Endothelial cell of umbilical vein (primary cell): ENCODE data around the gene ADRA2A. TPM values are rescaled to one million over a fixed set of nuclear protein-coding genes. Genes with fewer than 3 reads are reported as not detected.

Source experiments
- BruUV-seq: library from RNA; stranded (reverse); fragments of 400-500 nt; replicated peaks from 2 replicates; lab custom pipeline; 2021; lab: Mats Ljungman, UMichigan
- CTCF ChIA-PET: fragments of 300-600, 350-600 bp; sonication (Branson Sonifier 250); formaldehyde crosslinking; loops from one replicate; lab custom pipeline; 2021; ENCODE audit warnings: antibody characterized with exemption, inconsistent platforms; lab: Charles Lee
- POLR2A ChIA-PET: fragments of 300-600, 350-600 bp; sonication (Branson Sonifier 250); formaldehyde crosslinking; loops from one replicate; lab custom pipeline; 2021; ENCODE audit warnings: antibody characterized with exemption, inconsistent platforms; lab: Charles Lee
- DNase-seq: peaks from one replicate; pipeline ENCODE4 v3.0.0-alpha.2; 2011; ENCODE audit warnings: low read depth, low spot score
- FAIRE-seq: peaks from 2 replicates; lab custom pipeline; 2011; peaks lifted over from hg19 to GRCh38; lab: Jason Lieb, UNC
- H2AFZ ChIP-seq: 2 replicates; pipeline ENCODE4 v1.6.0; 2012; ENCODE audit warnings: low read depth, low read length, control low read depth, inconsistent platforms
- H3K27ac ChIP-seq: 2 replicates; pipeline ENCODE4 v1.5.1; 2011; ENCODE audit warnings: low read depth, mild to moderate bottlenecking, control low read depth, low read length, moderate library complexity; ENCODE audit not compliant: insufficient read depth
- H3K27me3 ChIP-seq, 2 experiments: 2 replicates each; pipeline versions ENCODE4 v1.6.0 to v1.6.1; 2011; ENCODE audit warnings: low read length in 2 of 2, mixed read lengths in 1 of 2; ENCODE audit not compliant: control insufficient read depth in 2 of 2, insufficient read depth in 2 of 2
- H3K36me3 ChIP-seq, 2 experiments: 2 replicates in 1 of 2; 3 replicates in 1 of 2; pipeline ENCODE4 v1.5.1; 2011; ENCODE audit warnings: low read length in 2 of 2, mild to moderate bottlenecking in 1 of 2, moderate library complexity in 1 of 2; ENCODE audit not compliant: control insufficient read depth in 2 of 2, insufficient read depth in 2 of 2; ENCODE audit errors: extremely low read depth in 1 of 2
- H3K4me1 ChIP-seq: 3 replicates; pipeline ENCODE4 v1.5.1; 2011; ENCODE audit warnings: mild to moderate bottlenecking, low read length; ENCODE audit not compliant: control insufficient read depth, insufficient read depth; ENCODE audit errors: extremely low read depth
- H3K4me2 ChIP-seq: 2 replicates; pipeline ENCODE4 v1.6.1; 2011; ENCODE audit warnings: low read length, control low read depth, mixed read lengths; ENCODE audit not compliant: insufficient read depth
- H3K4me3 ChIP-seq, 3 experiments: fragments of 200-600 bp in 1 of 3; sonication (generic), shearing (Covaris generic) in 1 of 3; replicated peaks in 1 of 3; 2 replicates each; pipeline ENCODE4 v1.5.1; 2011 to 2016; ENCODE audit warnings: control low read depth in 3 of 3, low read length in 3 of 3, mild to moderate bottlenecking in 2 of 3, inconsistent platforms in 1 of 3, low read depth in 1 of 3, moderate library complexity in 1 of 3; ENCODE audit not compliant: insufficient read depth in 1 of 3
- H3K79me2 ChIP-seq: 2 replicates; pipeline ENCODE4 v1.6.0; 2012; ENCODE audit warnings: low read length, inconsistent platforms; ENCODE audit not compliant: control insufficient read depth, insufficient read depth
- H3K9ac ChIP-seq: replicated peaks from 2 replicates; pipeline ENCODE3; 2011; ENCODE audit warnings: low read length, control low read depth; ENCODE audit not compliant: insufficient read depth; ENCODE audit errors: extremely low read depth
- H3K9me1 ChIP-seq: replicated peaks from 3 replicates; pipeline ENCODE4 v1.6.0; 2011; ENCODE audit warnings: mild to moderate bottlenecking, low read length; ENCODE audit not compliant: control insufficient read depth, insufficient read depth; ENCODE audit errors: extremely low read depth
- H3K9me3 ChIP-seq: replicated peaks from 2 replicates; pipeline ENCODE4 v1.5.1; 2012; ENCODE audit warnings: low read length, inconsistent platforms; ENCODE audit not compliant: control insufficient read depth, insufficient read depth
- H4K20me1 ChIP-seq: replicated peaks from 2 replicates; pipeline ENCODE3; 2011; ENCODE audit warnings: mild to moderate bottlenecking, low read length; ENCODE audit not compliant: control insufficient read depth, insufficient read depth; ENCODE audit errors: extremely low read depth
- CTCF ChIP-seq, 2 donors: IDR thresholded peaks; 1 replicate in 1 of 2; 2 replicates in 1 of 2; pipeline ENCODE4 v1.5.1; 2011; ENCODE audit warnings: low read length in 2 of 2, mild to moderate bottlenecking in 2 of 2, moderate library complexity in 2 of 2, control low read depth in 1 of 2, inconsistent platforms in 1 of 2, low read depth in 1 of 2; ENCODE audit not compliant: insufficient read depth in 1 of 2; ENCODE audit errors: extremely low read depth in 1 of 2
- EZH2 ChIP-seq: IDR thresholded peaks from 2 replicates; pipeline ENCODE4 v1.6.1; 2012; ENCODE audit warnings: borderline replicate concordance, low read depth, mild to moderate bottlenecking, moderate library complexity, low read length, inconsistent platforms; ENCODE audit not compliant: severe bottlenecking
- FOS ChIP-seq: IDR thresholded peaks from 2 replicates; pipeline ENCODE4 v1.6.1; 2011; ENCODE audit warnings: mild to moderate bottlenecking, low read length, moderate library complexity, borderline replicate concordance; ENCODE audit not compliant: insufficient read depth
- GATA2 ChIP-seq: IDR thresholded peaks from 2 replicates; pipeline ENCODE4 v1.7.0; 2011; ENCODE audit warnings: low read depth, mild to moderate bottlenecking, moderate library complexity, mixed read lengths, low read length; ENCODE audit not compliant: insufficient read length, insufficient read depth
- JUN ChIP-seq: IDR thresholded peaks from 2 replicates; pipeline ENCODE4 v1.6.1; 2011; ENCODE audit warnings: borderline replicate concordance, low read depth; ENCODE audit not compliant: insufficient read length, insufficient read depth
- MYC ChIP-seq: IDR thresholded peaks from one replicate; pipeline ENCODE4 v1.6.1; 2011; ENCODE audit warnings: mild to moderate bottlenecking, low read depth, low read length
- POLR2A ChIP-seq: IDR thresholded peaks from 2 replicates; pipeline ENCODE4 v1.6.1; 2012; ENCODE audit warnings: low read depth, mild to moderate bottlenecking, control low read depth, low read length
- POLR2AphosphoS5 ChIP-seq: IDR thresholded peaks from 2 replicates; pipeline ENCODE4 v1.6.1; 2012; ENCODE audit warnings: low read depth, mild to moderate bottlenecking, control low read depth, low read length, moderate library complexity; ENCODE audit not compliant: insufficient read depth
- dilution Hi-C: fragments of 300-500 bp; cut with MboI; formaldehyde crosslinking; loops from one replicate; pipeline ENCODE4 v1.15.0; 2019; ENCODE audit warnings: low sequenced_read_pairs; ENCODE audit not compliant: extremely low pct_ligation_motif_present
- intact Hi-C: fragments of 100-400 bp; cut with micrococcal nuclease; formaldehyde crosslinking; loops from one replicate; pipeline ENCODE4 v1.10.0; 2022
- polyA plus RNA-seq, 4 experiments: library from polyadenylated mRNA; depleted of rRNA in 3 of 4; stranded (reverse) in 3 of 4; unstranded in 1 of 4; fragments of >200 nt; gene quantifications; 2 replicates each; pipeline versions ENCODE4 v1.2.1 to v1.2.3, GENCODE V29; 2011 to 2012; ENCODE audit warnings: missing spikeins in 1 of 4
- total RNA-seq: library from RNA; stranded (reverse); gene quantifications from 2 replicates; pipeline ENCODE4 v1.2.3, GENCODE V29; 2021
- TF ChIP-seq, protein P1 (sequence below): IDR thresholded peaks from 2 replicates; pipeline ENCODE4 v1.6.1; 2011; ENCODE audit not compliant: insufficient read depth, insufficient read length

The ADRA2A gene
- total and polyA plus RNA-seq, 2 donors (not counting 3 experiments of a cell fraction or from before 2014, with no cell fraction given), result 0.03 TPM; not detected in 1

- POLR2A ChIA-PET, result no interaction called here
- Histone ChIP-seq H3K9ac (no peak overlapping the region), H3K9me3 (no peaks in the 10 kb centered on the region), H3K79me2 (no peaks in the 10 kb centered on the region), H2AFZ (no peak overlapping the region), H3K9me1 (no peaks in the 10 kb centered on the region), H3K4me1 (no peaks in the 10 kb centered on the region), H3K4me2 (no peak overlapping the region), H3K36me3 (no peaks in the 10 kb centered on the region), H3K27ac (no peak overlapping the region), H3K4me3 (no peak overlapping the region), H3K27me3 (no peaks in the 10 kb centered on the region), H4K20me1 (no peaks in the 10 kb centered on the region)
- no peak for FAIRE-seq
- intact Hi-C loops, result no loop called here
- no TSS peak for BruUV-seq
- TF ChIP-seq MYC, result no peak
- TF ChIP-seq JUN, result no peak
- no peak for TF ChIP-seq EZH2
- no peak for TF ChIP-seq CTCF (IDR thresholded peaks at IDR 0.05; ENCODE audit: extremely low read depth in 1 of 2, insufficient read depth in 1 of 2, low read depth in 1 of 2, low read length in 2 of 2)
- no peak for TF ChIP-seq POLR2A
- TF ChIP-seq FOS, result no peak
- TF ChIP-seq GATA2, result no peak
- TF ChIP-seq, protein P1, sequence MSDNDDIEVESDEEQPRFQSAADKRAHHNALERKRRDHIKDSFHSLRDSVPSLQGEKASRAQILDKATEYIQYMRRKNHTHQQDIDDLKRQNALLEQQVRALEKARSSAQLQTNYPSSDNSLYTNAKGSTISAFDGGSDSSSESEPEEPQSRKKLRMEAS, result no peak
- TF ChIP-seq POLR2AphosphoS5, result no peak
- DNase-seq, result no peak
- dilution Hi-C loops, result no loop called here
- CTCF ChIA-PET, result no interaction called here
Measured at GRCh38 chr10:111125102-111125501, 48.3 kb downstream of the ADRA2A start.
